DOHH2 (cell line): ENCODE data around the gene CADPS.

Experiments
- H3F3A ChIP-seq: fragments of 200-600 bp; sonication (generic), shearing (Covaris generic); 2 replicates; pipeline ENCODE4 v1.6.0; 2016; ENCODE audit warnings: antibody characterized with exemption, mild to moderate bottlenecking; ENCODE audit not compliant: control insufficient read depth, insufficient read depth
- H3K27ac ChIP-seq: fragments of 200-600 bp; sonication (generic); 2 replicates; pipeline ENCODE4 v1.5.1; 2014; ENCODE audit warnings: low read depth, mild to moderate bottlenecking, low read length, moderate library complexity
- H3K27me3 ChIP-seq: fragments of 200-600 bp; sonication (generic); 2 replicates; pipeline ENCODE4 v1.6.1; 2014; ENCODE audit warnings: mild to moderate bottlenecking, low read length, mixed read lengths; ENCODE audit not compliant: control insufficient read depth
- H3K36me3 ChIP-seq: fragments of 200-600 bp; sonication (generic); 2 replicates; pipeline ENCODE4 v1.6.1; 2014; ENCODE audit warnings: mild to moderate bottlenecking, low read length, moderate library complexity, mixed read lengths; ENCODE audit not compliant: control insufficient read depth
- H3K4me1 ChIP-seq: fragments of 200-600 bp; sonication (generic); 2 replicates; pipeline ENCODE4 v1.6.1; 2014; ENCODE audit warnings: mild to moderate bottlenecking, low read length, mixed read lengths; ENCODE audit not compliant: control insufficient read depth
- H3K4me2 ChIP-seq: fragments of 200-600 bp; sonication (generic); 2 replicates; pipeline ENCODE4 v1.6.0; 2014; ENCODE audit warnings: mild to moderate bottlenecking, low read length, moderate library complexity
- H3K4me3 ChIP-seq: fragments of 200-600 bp; sonication (generic); 2 replicates; pipeline ENCODE4 v1.5.1; 2014; ENCODE audit warnings: mild to moderate bottlenecking, low read length, mixed read lengths
- H3K79me2 ChIP-seq: fragments of 200-600 bp; sonication (generic); 2 replicates; pipeline ENCODE4 v1.6.1; 2014; ENCODE audit warnings: mild to moderate bottlenecking, low read length, mixed read lengths; ENCODE audit not compliant: control insufficient read depth
- H3K9me2 ChIP-seq: fragments of 200-600 bp; sonication (generic); replicated peaks from 2 replicates; pipeline ENCODE4 v1.6.1; 2014; ENCODE audit warnings: mild to moderate bottlenecking, low read length, mixed read lengths; ENCODE audit not compliant: control insufficient read depth
- H3K9me3 ChIP-seq: fragments of 200-600 bp; sonication (generic); 2 replicates; pipeline ENCODE4 v1.6.1; 2014; ENCODE audit warnings: antibody characterized with exemption, low read length, mixed read lengths; ENCODE audit not compliant: control insufficient read depth, insufficient read depth
- H4K20me1 ChIP-seq: fragments of 200-600 bp; sonication (generic); 2 replicates; pipeline ENCODE4 v1.6.0; 2014; ENCODE audit warnings: low read depth, mild to moderate bottlenecking, antibody characterized with exemption, low read length, moderate library complexity; ENCODE audit not compliant: control insufficient read depth, insufficient read depth
- EZH2phosphoT487 ChIP-seq: fragments of 200-600 bp; sonication (generic); IDR thresholded peaks from 2 replicates; pipeline ENCODE4 v1.6.1; 2017; ENCODE audit warnings: borderline replicate concordance, mild to moderate bottlenecking, antibody characterized with exemption, low read length, moderate library complexity, mixed read lengths
- TF ChIP-seq, protein P1 (sequence below): fragments of 200-600 bp; sonication (generic); IDR thresholded peaks from one replicate; pipeline ENCODE4 v1.5.1; 2014; ENCODE audit warnings: antibody characterized with exemption, mild to moderate bottlenecking, low read depth, low read length; ENCODE audit not compliant: poor library complexity, severe bottlenecking

Gene CADPS

GRCh38 chr3:62797132-62797531 is 78.1 kb downstream of the CADPS start:
- peaks cover 98% of the 10 kb centered on the region for H3K4me1 ChIP-seq
- H3K4me2 ChIP-seq = peak overlapping the region; percentile 84
- H3K79me2 ChIP-seq = peaks cover 54% of the 10 kb centered on the region
- H3K27ac ChIP-seq = peak overlapping the region; percentile 96
- H3F3A ChIP-seq = peaks cover 28% of the 10 kb centered on the region
- no peak for TF ChIP-seq EZH2phosphoT487
- no peaks in the 10 kb centered on the region for H3K27me3 ChIP-seq
- no peaks in the 10 kb centered on the region for H3K9me3 ChIP-seq
- H4K20me1 ChIP-seq = no peaks in the 10 kb centered on the region
- no peaks in the 10 kb centered on the region for H3K9me2 ChIP-seq
- H3K4me3 ChIP-seq = peak overlapping the region; percentile 71
- H3K36me3 ChIP-seq = peaks cover 10% of the 10 kb centered on the region

- Histone ChIP-seq H3K9me3 (no peaks in the 10 kb centered on the region), H3K36me3 (peaks cover 10% of the 10 kb centered on the region), H3F3A (peaks cover 19% of the 10 kb centered on the region), H3K4me3 (peak overlapping the region; percentile 71), H3K27me3 (no peaks in the 10 kb centered on the region), H3K9me2 (no peaks in the 10 kb centered on the region), H4K20me1 (no peaks in the 10 kb centered on the region), H3K4me2 (peak overlapping the region; percentile 84), H3K4me1 (peaks cover 98% of the 10 kb centered on the region), H3K79me2 (peaks cover 49% of the 10 kb centered on the region), H3K27ac (peak overlapping the region; percentile 96)
- TF ChIP-seq, protein P1, sequence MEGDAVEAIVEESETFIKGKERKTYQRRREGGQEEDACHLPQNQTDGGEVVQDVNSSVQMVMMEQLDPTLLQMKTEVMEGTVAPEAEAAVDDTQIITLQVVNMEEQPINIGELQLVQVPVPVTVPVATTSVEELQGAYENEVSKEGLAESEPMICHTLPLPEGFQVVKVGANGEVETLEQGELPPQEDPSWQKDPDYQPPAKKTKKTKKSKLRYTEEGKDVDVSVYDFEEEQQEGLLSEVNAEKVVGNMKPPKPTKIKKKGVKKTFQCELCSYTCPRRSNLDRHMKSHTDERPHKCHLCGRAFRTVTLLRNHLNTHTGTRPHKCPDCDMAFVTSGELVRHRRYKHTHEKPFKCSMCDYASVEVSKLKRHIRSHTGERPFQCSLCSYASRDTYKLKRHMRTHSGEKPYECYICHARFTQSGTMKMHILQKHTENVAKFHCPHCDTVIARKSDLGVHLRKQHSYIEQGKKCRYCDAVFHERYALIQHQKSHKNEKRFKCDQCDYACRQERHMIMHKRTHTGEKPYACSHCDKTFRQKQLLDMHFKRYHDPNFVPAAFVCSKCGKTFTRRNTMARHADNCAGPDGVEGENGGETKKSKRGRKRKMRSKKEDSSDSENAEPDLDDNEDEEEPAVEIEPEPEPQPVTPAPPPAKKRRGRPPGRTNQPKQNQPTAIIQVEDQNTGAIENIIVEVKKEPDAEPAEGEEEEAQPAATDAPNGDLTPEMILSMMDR = no peak
- no peak for TF ChIP-seq EZH2phosphoT487
These were observed 79.1 kb downstream of the CADPS start for GRCh38 chr3:62795978-62796657.

GRCh38 chr3:62793946-62794345 is 81.3 kb downstream of the CADPS start:
- no peak overlapping the region for H3K4me3 ChIP-seq
- 0 out of 2 replicates have a peak overlapping the region, but pooled peaks have one; percentile 96 for H3K27ac ChIP-seq
- no peaks in the 10 kb centered on the region for H3K9me2 ChIP-seq
- no peaks in the 10 kb centered on the region for H3K9me3 ChIP-seq
- no peak for TF ChIP-seq EZH2phosphoT487
- TF ChIP-seq, protein P1 = no peak
- peaks cover 10% of the 10 kb centered on the region for H3K36me3 ChIP-seq
- H3F3A ChIP-seq = peaks cover 18% of the 10 kb centered on the region
- H3K4me1 ChIP-seq = peaks cover 91% of the 10 kb centered on the region
- no peak overlapping the region for H3K4me2 ChIP-seq
- H4K20me1 ChIP-seq = no peaks in the 10 kb centered on the region
- no peaks in the 10 kb centered on the region for H3K27me3 ChIP-seq
- H3K79me2 ChIP-seq = peaks cover 27% of the 10 kb centered on the region

- Histone ChIP-seq H3K79me2 (peaks cover 16% of the 10 kb centered on the region), H3K4me3 (no peak overlapping the region), H3K4me2 (no peak overlapping the region), H3K4me1 (peaks cover 65% of the 10 kb centered on the region), H3K27ac (no peak overlapping the region), H3K36me3 (0 out of 2 replicates have a peak, but pooled peaks cover 3% of the 10 kb centered on the region), H3F3A (0 out of 2 replicates have a peak, but pooled peaks cover 3% of the 10 kb centered on the region), H3K27me3 (no peaks in the 10 kb centered on the region), H3K9me3 (no peaks in the 10 kb centered on the region), H3K9me2 (no peaks in the 10 kb centered on the region), H4K20me1 (no peaks in the 10 kb centered on the region)
- TF ChIP-seq, protein P1 = no peak
- no peak for TF ChIP-seq EZH2phosphoT487
These were observed 89.8 kb downstream of the CADPS start for GRCh38 chr3:62785384-62785783.
